ENCODE measurements around the gene SLC12A4. TPM values are rescaled to one million over a fixed set of nuclear protein-coding genes. Genes with fewer than 3 reads are reported as not detected.

Gene SLC12A4
- total RNA-seq, 2 experiments from 2014 or later = 27.1 to 29.5 TPM

GRCh38 chr16:67909056-67909742, 59.2 kb downstream of the SLC12A4 start:
- Mint-ChIP-seq H3K9me3 (no peaks in the 10 kb centered on the region), H3K4me1 (peaks cover 21% of the 10 kb centered on the region), H3K4me3 (no peak overlapping the region), H3K27me3 (no peaks in the 10 kb centered on the region), H3K36me3 (ENCODE audit: low read depth) (peaks cover 12% of the 10 kb centered on the region), H3K27ac (no peak overlapping the region)
- ChIA-PET POLR2A (no interaction called here), CTCF (interaction anchor here (1.5 to 2.5 kb wide), 2 partner anchors 11 to 93 kb away, joined by 5 to 8 read pairs; no protein-coding TSS in a partner anchor)
- no peak for DNase-seq

- Mint-ChIP-seq H3K4me3 (no peak overlapping the region), H3K9me3 (no peaks in the 10 kb centered on the region), H3K4me1 (peaks cover 21% of the 10 kb centered on the region), H3K27me3 (no peaks in the 10 kb centered on the region), H3K27ac (peak overlapping the region; percentile 31), H3K36me3 (ENCODE audit: low read depth) (peaks cover 11% of the 10 kb centered on the region)
- DNase-seq = no peak
- CTCF ChIA-PET = interaction anchor here (1.3 to 1.5 kb wide), 2 partner anchors 91 to 133 kb away, joined by 3 to 5 read pairs (median 3); no protein-coding TSS in a partner anchor
- POLR2A ChIA-PET = interaction anchor here (0.6 kb wide), 1 partner anchor 81 kb away, joined by 3 read pairs; no protein-coding TSS in a partner anchor
These were observed 60.8 kb downstream of the SLC12A4 start for GRCh38 chr16:67907397-67908180.

- Mint-ChIP-seq H3K36me3 (ENCODE audit: low read depth) (peaks cover 2% of the 10 kb centered on the region), H3K4me3 (no peak overlapping the region), H3K4me1 (peaks cover 10% of the 10 kb centered on the region), H3K27me3 (no peaks in the 10 kb centered on the region), H3K9me3 (no peaks in the 10 kb centered on the region), H3K27ac (peak overlapping the region; percentile 46)
- ChIA-PET POLR2A (no interaction called here), CTCF (interaction anchor here (0.9 kb wide), 1 partner anchor 16 kb away, joined by 3 read pairs; no protein-coding TSS in a partner anchor)
- no peak for DNase-seq
These were observed 65.6 kb downstream of the SLC12A4 start for GRCh38 chr16:67902831-67903230.

DNA sequence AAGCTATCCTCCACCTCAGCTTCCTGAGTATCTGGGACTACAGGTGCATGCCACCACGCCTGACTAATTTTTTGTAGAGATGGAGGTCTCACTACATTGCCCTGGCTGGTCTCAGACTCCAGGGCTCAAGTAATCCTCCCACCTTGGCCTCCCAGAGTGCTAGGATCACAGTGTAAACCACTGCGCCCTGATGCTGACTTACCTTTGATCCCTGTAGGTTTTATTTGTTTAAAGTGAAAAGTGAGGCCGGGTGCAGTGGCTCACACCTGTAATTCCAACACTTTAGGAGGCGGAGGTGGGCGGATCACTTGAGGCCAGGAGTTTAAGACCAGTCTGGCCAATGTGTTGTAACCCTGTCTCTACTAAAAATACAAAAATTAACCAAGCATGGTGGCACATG, 66.7 kb downstream of the SLC12A4 start:
- H3K36me3 Mint-ChIP-seq (ENCODE audit: low read depth) = peaks cover 2% of the 10 kb centered on the region
- CTCF ChIA-PET = no interaction called here
- no peaks in the 10 kb centered on the region for H3K27me3 Mint-ChIP-seq
- no peak for DNase-seq
- H3K4me1 Mint-ChIP-seq = peaks cover 12% of the 10 kb centered on the region
- no peaks in the 10 kb centered on the region for H3K9me3 Mint-ChIP-seq
- POLR2A ChIA-PET = no interaction called here
- no peak overlapping the region for H3K4me3 Mint-ChIP-seq
- H3K27ac Mint-ChIP-seq = no peak overlapping the region

GRCh38 chr16:67897231-67897630, 71.2 kb downstream of the SLC12A4 start:
- DNase-seq = no peak
- Mint-ChIP-seq H3K9me3 (no peaks in the 10 kb centered on the region), H3K4me3 (no peak overlapping the region), H3K36me3 (ENCODE audit: low read depth) (peaks cover 2% of the 10 kb centered on the region), H3K27ac (no peak overlapping the region), H3K4me1 (peaks cover 33% of the 10 kb centered on the region), H3K27me3 (no peaks in the 10 kb centered on the region)
- POLR2A ChIA-PET = no interaction called here
- CTCF ChIA-PET = interaction anchor here (0.6 to 1.8 kb wide), 6 partner anchors 13 to 81 kb away, joined by 3 to 6 read pairs (median 3); no protein-coding TSS in a partner anchor

DNA sequence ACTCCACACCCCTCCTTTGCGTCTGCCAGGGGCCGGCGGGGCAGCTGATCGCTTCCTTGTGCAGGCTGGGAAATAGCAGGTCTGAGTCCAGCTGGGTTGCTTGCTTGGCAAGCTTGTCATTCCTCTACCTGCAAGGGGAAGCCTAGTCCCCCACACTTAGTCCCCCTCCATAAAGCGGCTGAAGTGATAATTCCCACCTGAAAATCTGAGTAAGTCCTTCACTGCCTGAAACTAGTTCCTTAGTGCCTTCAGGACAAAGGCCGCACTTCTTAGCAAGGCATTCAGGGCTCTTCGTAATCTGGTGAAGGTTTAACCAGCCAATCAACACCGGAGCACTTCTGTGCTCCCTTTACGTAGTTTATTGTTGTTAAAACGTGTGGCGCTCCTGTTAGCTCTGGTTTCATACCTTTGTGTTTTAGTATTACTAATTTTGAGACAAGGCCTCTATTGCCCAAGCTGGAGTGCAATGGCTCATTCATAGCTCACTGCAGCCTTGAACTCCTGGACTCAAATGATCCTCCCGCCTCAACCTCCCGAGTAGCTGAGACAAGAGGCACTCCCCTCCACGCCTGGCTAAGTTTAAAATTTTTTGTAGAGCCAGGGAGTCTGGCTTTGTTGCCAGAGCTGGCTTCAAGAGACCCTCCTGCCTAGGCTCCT, 74.6 kb downstream of the SLC12A4 start:
- DNase-seq = peak; percentile 22
- Mint-ChIP-seq H3K36me3 (ENCODE audit: low read depth) (no peaks in the 10 kb centered on the region), H3K4me3 (peak overlapping the region; percentile 92), H3K4me1 (peaks cover 31% of the 10 kb centered on the region), H3K27ac (peak overlapping the region; percentile 99), H3K9me3 (no peaks in the 10 kb centered on the region), H3K27me3 (no peaks in the 10 kb centered on the region)
- CTCF ChIA-PET = interaction anchor here (1.6 to 3.8 kb wide), 4 partner anchors 11 to 41 kb away, joined by 4 to 24 read pairs (median 14); partner anchors contain the start of gene NRN1L
- POLR2A ChIA-PET = interaction anchor here (0.6 to 0.7 kb wide), 2 partner anchors 29 to 185 kb away, joined by 3 read pairs; no protein-coding TSS in a partner anchor

Other genes with a start within 250 kb of the SLC12A4 start
- 10 to 100 TPM; 11.2 to 11.9 TPM for gene GFOD2, start 249.3 kb downstream of the SLC12A4 start, total RNA-seq
- 10 to 100 TPM; 28.2 to 30.4 TPM for gene RANBP10, start 162.1 kb downstream of the SLC12A4 start, total RNA-seq
- gene TSNAXIP1, start 161.7 kb downstream of the SLC12A4 start, total RNA-seq = under 1 TPM; 0.27 to 0.33 TPM
- 10 to 100 TPM; 37.5 to 41.7 TPM for gene THAP11, start 126.3 kb downstream of the SLC12A4 start, total RNA-seq
- 100 to 1,000 TPM; 112 to 140 TPM for gene NUTF2, start 121.7 kb downstream of the SLC12A4 start, total RNA-seq
- gene CENPT, start 120.9 kb downstream of the SLC12A4 start, total RNA-seq = 10 to 100 TPM; 62.1 to 64.0 TPM
- 100 to 1,000 TPM; 114 to 128 TPM for gene EDC4, start 95.6 kb downstream of the SLC12A4 start, total RNA-seq
- gene NRN1L, start 83.8 kb downstream of the SLC12A4 start, total RNA-seq = 1 to 10 TPM; 1.5 to 2.5 TPM
- gene PSKH1, start 75.4 kb downstream of the SLC12A4 start, total RNA-seq = 10 to 100 TPM; 21.3 to 21.5 TPM
- gene CTRL, start 36.8 kb downstream of the SLC12A4 start, total RNA-seq = 1 to 10 TPM; 7.2 to 9.4 TPM
- 100 to 1,000 TPM; 214 to 288 TPM for gene PSMB10, start 31.8 kb downstream of the SLC12A4 start, total RNA-seq
- 10 to 100 TPM; 12.9 to 15.3 TPM for gene LCAT, start 24.5 kb downstream of the SLC12A4 start, total RNA-seq
- under 1 TPM; 0.10 TPM for gene DPEP3, start 11.9 kb upstream of the SLC12A4 start, total RNA-seq
- gene DPEP2, start 30.8 kb upstream of the SLC12A4 start, total RNA-seq = 10 to 100 TPM; 12.4 to 14.2 TPM
- gene DPEP2NB, start 47.3 kb upstream of the SLC12A4 start, total RNA-seq = not detected
- 10 to 100 TPM; 12.9 to 14.4 TPM for gene DDX28, start 54.6 kb upstream of the SLC12A4 start, total RNA-seq
- gene DUS2, start 54.6 kb upstream of the SLC12A4 start, total RNA-seq = 10 to 100 TPM; 21.5 to 23.4 TPM
- 100 to 1,000 TPM; 146 to 159 TPM for gene NFATC3, start 116.7 kb upstream of the SLC12A4 start, total RNA-seq